ENCODE measurements around the gene TRPM8. TPM values are rescaled to one million over a fixed set of nuclear protein-coding genes. Genes with fewer than 3 reads are reported as not detected.
"Not testable (repeated sequence)": the region's sequence is repeated elsewhere in the genome, so short reads cannot be mapped to it uniquely, and the experiment has no call there.

Gene TRPM8
- total and polyA plus RNA-seq, 2 experiments from 2014 or later: 0.11 to 0.14 TPM

DNA sequence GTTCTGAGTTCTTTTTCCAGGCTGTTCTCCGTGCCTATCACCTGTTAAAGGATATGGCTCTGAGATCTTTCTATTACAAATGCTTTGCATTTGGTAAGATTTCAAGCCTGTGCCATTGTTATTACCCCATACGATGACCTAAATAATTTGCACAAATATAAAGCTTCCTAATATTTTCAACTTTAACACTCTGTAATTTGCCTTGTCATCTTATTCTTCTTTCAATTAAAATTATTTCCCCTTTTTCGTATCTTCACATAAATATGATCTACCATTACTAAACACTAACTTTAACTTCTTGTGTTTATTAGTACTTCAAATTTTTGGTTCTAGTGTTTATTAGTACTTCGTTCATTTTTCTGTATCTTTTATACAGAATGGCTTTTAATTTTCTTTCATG, 45.7 kb upstream of the TRPM8 start (continued):
- TF ChIP-seq JUNB (IDR thresholded peaks at IDR 0.05; ENCODE audit: unreplicated experiment): no peak
- TF ChIP-seq, protein P1, sequence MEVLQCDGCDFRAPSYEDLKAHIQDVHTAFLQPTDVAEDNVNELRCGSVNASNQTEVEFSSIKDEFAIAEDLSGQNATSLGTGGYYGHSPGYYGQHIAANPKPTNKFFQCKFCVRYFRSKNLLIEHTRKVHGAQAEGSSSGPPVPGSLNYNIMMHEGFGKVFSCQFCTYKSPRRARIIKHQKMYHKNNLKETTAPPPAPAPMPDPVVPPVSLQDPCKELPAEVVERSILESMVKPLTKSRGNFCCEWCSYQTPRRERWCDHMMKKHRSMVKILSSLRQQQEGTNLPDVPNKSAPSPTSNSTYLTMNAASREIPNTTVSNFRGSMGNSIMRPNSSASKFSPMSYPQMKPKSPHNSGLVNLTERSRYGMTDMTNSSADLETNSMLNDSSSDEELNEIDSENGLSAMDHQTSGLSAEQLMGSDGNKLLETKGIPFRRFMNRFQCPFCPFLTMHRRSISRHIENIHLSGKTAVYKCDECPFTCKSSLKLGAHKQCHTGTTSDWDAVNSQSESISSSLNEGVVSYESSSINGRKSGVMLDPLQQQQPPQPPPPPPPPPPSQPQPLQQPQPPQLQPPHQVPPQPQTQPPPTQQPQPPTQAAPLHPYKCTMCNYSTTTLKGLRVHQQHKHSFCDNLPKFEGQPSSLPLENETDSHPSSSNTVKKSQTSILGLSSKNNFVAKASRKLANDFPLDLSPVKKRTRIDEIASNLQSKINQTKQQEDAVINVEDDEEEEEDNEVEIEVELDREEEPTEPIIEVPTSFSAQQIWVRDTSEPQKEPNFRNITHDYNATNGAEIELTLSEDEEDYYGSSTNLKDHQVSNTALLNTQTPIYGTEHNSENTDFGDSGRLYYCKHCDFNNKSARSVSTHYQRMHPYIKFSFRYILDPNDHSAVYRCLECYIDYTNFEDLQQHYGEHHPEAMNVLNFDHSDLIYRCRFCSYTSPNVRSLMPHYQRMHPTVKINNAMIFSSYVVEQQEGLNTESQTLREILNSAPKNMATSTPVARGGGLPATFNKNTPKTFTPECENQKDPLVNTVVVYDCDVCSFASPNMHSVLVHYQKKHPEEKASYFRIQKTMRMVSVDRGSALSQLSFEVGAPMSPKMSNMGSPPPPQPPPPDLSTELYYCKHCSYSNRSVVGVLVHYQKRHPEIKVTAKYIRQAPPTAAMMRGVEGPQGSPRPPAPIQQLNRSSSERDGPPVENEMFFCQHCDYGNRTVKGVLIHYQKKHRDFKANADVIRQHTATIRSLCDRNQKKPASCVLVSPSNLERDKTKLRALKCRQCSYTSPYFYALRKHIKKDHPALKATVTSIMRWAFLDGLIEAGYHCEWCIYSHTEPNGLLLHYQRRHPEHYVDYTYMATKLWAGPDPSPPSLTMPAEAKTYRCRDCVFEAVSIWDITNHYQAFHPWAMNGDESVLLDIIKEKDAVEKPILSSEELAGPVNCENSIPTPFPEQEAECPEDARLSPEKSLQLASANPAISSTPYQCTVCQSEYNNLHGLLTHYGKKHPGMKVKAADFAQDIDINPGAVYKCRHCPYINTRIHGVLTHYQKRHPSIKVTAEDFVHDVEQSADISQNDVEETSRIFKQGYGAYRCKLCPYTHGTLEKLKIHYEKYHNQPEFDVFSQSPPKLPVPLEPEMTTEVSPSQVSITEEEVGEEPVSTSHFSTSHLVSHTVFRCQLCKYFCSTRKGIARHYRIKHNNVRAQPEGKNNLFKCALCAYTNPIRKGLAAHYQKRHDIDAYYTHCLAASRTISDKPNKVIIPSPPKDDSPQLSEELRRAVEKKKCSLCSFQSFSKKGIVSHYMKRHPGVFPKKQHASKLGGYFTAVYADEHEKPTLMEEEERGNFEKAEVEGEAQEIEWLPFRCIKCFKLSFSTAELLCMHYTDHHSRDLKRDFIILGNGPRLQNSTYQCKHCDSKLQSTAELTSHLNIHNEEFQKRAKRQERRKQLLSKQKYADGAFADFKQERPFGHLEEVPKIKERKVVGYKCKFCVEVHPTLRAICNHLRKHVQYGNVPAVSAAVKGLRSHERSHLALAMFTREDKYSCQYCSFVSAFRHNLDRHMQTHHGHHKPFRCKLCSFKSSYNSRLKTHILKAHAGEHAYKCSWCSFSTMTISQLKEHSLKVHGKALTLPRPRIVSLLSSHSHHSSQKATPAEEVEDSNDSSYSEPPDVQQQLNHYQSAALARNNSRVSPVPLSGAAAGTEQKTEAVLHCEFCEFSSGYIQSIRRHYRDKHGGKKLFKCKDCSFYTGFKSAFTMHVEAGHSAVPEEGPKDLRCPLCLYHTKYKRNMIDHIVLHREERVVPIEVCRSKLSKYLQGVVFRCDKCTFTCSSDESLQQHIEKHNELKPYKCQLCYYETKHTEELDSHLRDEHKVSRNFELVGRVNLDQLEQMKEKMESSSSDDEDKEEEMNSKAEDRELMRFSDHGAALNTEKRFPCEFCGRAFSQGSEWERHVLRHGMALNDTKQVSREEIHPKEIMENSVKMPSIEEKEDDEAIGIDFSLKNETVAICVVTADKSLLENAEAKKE (CRISPR knock-in tag; IDR thresholded peaks at IDR 0.05): no peak

DNA sequence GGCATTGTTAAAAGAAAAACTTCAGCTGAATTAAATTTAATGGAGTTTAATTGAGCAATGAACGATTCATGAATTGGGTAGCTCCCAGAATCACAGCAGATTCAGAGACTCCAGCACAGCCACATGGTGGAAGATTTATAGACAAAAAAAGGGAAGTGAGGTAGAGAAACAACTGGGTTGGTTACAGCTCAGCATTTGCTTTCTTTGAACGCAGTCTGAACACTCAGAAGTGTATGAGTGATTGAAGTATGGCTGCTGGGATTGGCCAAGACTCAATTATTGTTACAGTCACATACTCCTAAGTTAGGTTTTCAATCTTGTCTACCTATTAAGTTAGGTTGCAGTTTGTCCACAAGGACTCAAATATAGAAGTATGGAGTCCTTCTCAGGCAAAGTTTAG, 45.0 kb upstream of the TRPM8 start:
- not testable (repeated sequence) for H3K4me2 ChIP-seq; H3K4me3 ChIP-seq; H3K4me3 Mint-ChIP-seq; H3K27me3 ChIP-seq (ENCODE audit: insufficient read depth); H4K20me1 ChIP-seq (replicated peaks; ENCODE audit: insufficient read depth); H3K27ac ChIP-seq (ENCODE audit: low read depth); H3K9me2 ChIP-seq (ENCODE audit: insufficient read depth); ATAC-seq; H3K4me1 Mint-ChIP-seq; H3K79me2 ChIP-seq (replicated peaks; ENCODE audit: insufficient read depth); H3K36me3 Mint-ChIP-seq (ENCODE audit: low read depth); H2AFZ ChIP-seq; H3F3A ChIP-seq (replicated peaks; ENCODE audit: low read depth); H3K27ac Mint-ChIP-seq; H3K36me3 ChIP-seq (ENCODE audit: insufficient read depth); H3K4me1 ChIP-seq (ENCODE audit: insufficient read depth); H3K27me3 Mint-ChIP-seq (ENCODE audit: insufficient read depth, low read depth, poor library complexity); DNase-seq (ENCODE audit: low spot score)
- H3K9me3 Mint-ChIP-seq: peaks cover 15% of the 10 kb centered on the region; the same call in 2 of the 3 replicates

DNA sequence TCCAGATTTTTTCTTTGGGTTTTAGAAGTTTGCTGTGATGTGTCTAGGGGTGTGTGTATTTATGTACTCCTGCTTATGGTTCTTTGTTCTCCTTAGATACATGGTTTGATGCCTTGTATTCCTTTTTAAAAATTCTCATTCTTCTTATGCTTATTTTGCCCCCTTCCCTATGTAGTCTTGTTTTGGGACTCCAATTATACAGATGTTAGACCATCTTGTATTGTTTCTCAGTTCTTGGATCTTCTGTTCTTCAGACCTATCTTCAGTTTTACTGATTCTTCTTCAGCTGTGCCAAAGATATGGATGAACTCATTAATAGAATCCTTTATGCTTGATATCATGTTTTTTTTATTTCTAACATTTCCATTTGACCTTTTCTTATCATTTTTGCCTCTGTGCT, 34.8 kb upstream of the TRPM8 start:
- Mint-ChIP-seq H3K9me3 (peaks cover 21% of the 10 kb centered on the region), H3K27me3 (ENCODE audit: insufficient read depth, low read depth, poor library complexity) (no peaks in the 10 kb centered on the region), H3K36me3 (ENCODE audit: low read depth) (no peaks in the 10 kb centered on the region), H3K27ac (no peak overlapping the region), H3K4me3 (no peak overlapping the region), H3K4me1 (no peaks in the 10 kb centered on the region)
- H3K4me2 ChIP-seq: no peak overlapping the region
- no peak for DNase-seq (ENCODE audit: low spot score)
- H3K36me3 ChIP-seq (ENCODE audit: insufficient read depth): no peaks in the 10 kb centered on the region
- H3K9me2 ChIP-seq (ENCODE audit: insufficient read depth): no peaks in the 10 kb centered on the region
- H3K27me3 ChIP-seq (ENCODE audit: insufficient read depth): no peaks in the 10 kb centered on the region
- H3K27ac ChIP-seq (ENCODE audit: low read depth): no peak overlapping the region
- no peak for ATAC-seq
- no peaks in the 10 kb centered on the region for H3K4me1 ChIP-seq (ENCODE audit: insufficient read depth)
- no peaks in the 10 kb centered on the region for H4K20me1 ChIP-seq (replicated peaks; ENCODE audit: insufficient read depth)
- no peak overlapping the region for H2AFZ ChIP-seq
- H3K4me3 ChIP-seq: no peak overlapping the region
- no peaks in the 10 kb centered on the region for H3F3A ChIP-seq (replicated peaks; ENCODE audit: low read depth)
- no peaks in the 10 kb centered on the region for H3K79me2 ChIP-seq (replicated peaks; ENCODE audit: insufficient read depth)
- TF ChIP-seq CREB1 (CRISPR knock-in tag; IDR thresholded peaks at IDR 0.05; ENCODE audit: low read depth) (no peak), ZNF114 (CRISPR knock-in tag; IDR thresholded peaks at IDR 0.05) (no peak), EZH2 (IDR thresholded peaks at IDR 0.05; ENCODE audit: low read depth, unreplicated experiment) (no peak), ZNF331 (CRISPR knock-in tag; IDR thresholded peaks at IDR 0.05; ENCODE audit: low read depth) (no peak)
- TF ChIP-seq, protein P2, sequence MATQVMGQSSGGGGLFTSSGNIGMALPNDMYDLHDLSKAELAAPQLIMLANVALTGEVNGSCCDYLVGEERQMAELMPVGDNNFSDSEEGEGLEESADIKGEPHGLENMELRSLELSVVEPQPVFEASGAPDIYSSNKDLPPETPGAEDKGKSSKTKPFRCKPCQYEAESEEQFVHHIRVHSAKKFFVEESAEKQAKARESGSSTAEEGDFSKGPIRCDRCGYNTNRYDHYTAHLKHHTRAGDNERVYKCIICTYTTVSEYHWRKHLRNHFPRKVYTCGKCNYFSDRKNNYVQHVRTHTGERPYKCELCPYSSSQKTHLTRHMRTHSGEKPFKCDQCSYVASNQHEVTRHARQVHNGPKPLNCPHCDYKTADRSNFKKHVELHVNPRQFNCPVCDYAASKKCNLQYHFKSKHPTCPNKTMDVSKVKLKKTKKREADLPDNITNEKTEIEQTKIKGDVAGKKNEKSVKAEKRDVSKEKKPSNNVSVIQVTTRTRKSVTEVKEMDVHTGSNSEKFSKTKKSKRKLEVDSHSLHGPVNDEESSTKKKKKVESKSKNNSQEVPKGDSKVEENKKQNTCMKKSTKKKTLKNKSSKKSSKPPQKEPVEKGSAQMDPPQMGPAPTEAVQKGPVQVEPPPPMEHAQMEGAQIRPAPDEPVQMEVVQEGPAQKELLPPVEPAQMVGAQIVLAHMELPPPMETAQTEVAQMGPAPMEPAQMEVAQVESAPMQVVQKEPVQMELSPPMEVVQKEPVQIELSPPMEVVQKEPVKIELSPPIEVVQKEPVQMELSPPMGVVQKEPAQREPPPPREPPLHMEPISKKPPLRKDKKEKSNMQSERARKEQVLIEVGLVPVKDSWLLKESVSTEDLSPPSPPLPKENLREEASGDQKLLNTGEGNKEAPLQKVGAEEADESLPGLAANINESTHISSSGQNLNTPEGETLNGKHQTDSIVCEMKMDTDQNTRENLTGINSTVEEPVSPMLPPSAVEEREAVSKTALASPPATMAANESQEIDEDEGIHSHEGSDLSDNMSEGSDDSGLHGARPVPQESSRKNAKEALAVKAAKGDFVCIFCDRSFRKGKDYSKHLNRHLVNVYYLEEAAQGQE (IDR thresholded peaks at IDR 0.05; ENCODE audit: unreplicated experiment): no peak
- TF ChIP-seq, protein P3, sequence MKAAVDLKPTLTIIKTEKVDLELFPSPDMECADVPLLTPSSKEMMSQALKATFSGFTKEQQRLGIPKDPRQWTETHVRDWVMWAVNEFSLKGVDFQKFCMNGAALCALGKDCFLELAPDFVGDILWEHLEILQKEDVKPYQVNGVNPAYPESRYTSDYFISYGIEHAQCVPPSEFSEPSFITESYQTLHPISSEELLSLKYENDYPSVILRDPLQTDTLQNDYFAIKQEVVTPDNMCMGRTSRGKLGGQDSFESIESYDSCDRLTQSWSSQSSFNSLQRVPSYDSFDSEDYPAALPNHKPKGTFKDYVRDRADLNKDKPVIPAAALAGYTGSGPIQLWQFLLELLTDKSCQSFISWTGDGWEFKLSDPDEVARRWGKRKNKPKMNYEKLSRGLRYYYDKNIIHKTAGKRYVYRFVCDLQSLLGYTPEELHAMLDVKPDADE (IDR thresholded peaks at IDR 0.05): no peak

All from GM23338 (cell line).